ENCODE data around the gene OR2H2.

DNA sequence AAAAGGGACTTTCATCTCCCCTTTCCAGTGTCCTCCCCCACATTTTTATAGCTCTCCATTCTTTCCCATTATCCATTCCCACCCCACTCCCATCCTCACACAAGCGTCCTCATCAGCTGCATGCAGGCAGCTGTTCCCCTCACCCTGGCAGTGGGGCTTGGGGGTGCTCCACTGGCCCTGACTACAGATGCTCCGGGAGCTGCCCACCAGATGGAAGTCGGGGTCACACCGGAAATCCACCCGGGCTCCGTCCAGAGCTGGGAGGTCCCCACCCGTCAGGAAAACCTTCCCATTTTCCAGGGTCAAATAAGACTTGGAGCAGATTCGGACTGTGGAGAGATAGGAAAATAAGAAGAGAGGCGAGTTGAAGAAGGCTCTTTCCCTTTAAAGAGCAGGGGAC is 45.4 kb downstream of the OR2H2 start:
- no peak for TF ChIP-seq SIN3A (IDR thresholded peaks at IDR 0.05; ENCODE audit: borderline replicate concordance, insufficient read depth, low read length)
- TF ChIP-seq TAF1 (IDR thresholded peaks at IDR 0.05; ENCODE audit: borderline replicate concordance, insufficient read depth, low read length): no peak

Measured in PFSK-1 (cell line).